H1 (cell line): ENCODE data around the gene EGLN2. TPM values are rescaled to one million over a fixed set of nuclear protein-coding genes. Genes with fewer than 3 reads are reported as not detected.

Experiments used
- CTCF ChIA-PET: fragments of 300-600 bp; sonication (Branson Sonifier 250); formaldehyde crosslinking; loops from one replicate; lab custom pipeline; 2021; ENCODE audit not compliant: partially characterized antibody; lab: Charles Lee
- POLR2A ChIA-PET: fragments of 300-600 bp; sonication (Branson Sonifier 250); formaldehyde crosslinking; loops from one replicate; lab custom pipeline; 2021; ENCODE audit warnings: inconsistent platforms; ENCODE audit not compliant: partially characterized antibody; lab: Charles Lee
- DNase-seq, 2 experiments: peaks; one replicate each; pipeline versions ENCODE4 v3.0.0 to v3.0.0-alpha.2; 2010 to 2022; ENCODE audit warnings: low spot score in 2 of 2, low read depth in 1 of 2, mixed read lengths in 1 of 2
- FAIRE-seq: peaks from 2 replicates; lab custom pipeline; 2011; peaks lifted over from hg19 to GRCh38; lab: Jason Lieb, UNC
- H2AFZ ChIP-seq: 2 replicates; pipeline ENCODE4 v1.8.1; 2012; ENCODE audit warnings: low read length, inconsistent platforms
- H2AK5ac ChIP-seq: 2 replicates; pipeline ENCODE4 v1.6.1; 2013; ENCODE audit warnings: low read depth, low read length
- H2BK120ac ChIP-seq: replicated peaks from 2 replicates; pipeline ENCODE3; 2013; ENCODE audit warnings: low read depth, low read length, inconsistent platforms
- H2BK12ac ChIP-seq: 2 replicates; pipeline ENCODE4 v1.6.1; 2013; ENCODE audit warnings: low read depth, low read length
- H2BK15ac ChIP-seq: 2 replicates; pipeline ENCODE4 v1.6.1; 2013; ENCODE audit warnings: low read length
- H2BK20ac ChIP-seq: 2 replicates; pipeline ENCODE4 v1.6.1; 2013; ENCODE audit warnings: low read length
- H2BK5ac ChIP-seq: 2 replicates; pipeline ENCODE4 v1.6.1; 2013; ENCODE audit warnings: low read depth, low read length
- H3K14ac ChIP-seq: 2 replicates; pipeline ENCODE4 v1.6.1; 2013; ENCODE audit warnings: inconsistent platforms; ENCODE audit not compliant: insufficient read length
- H3K18ac ChIP-seq: 2 replicates; pipeline ENCODE4 v1.6.1; 2013; ENCODE audit warnings: low read length; ENCODE audit errors: extremely low read depth
- H3K23ac ChIP-seq: 2 replicates; pipeline ENCODE4 v1.6.1; 2013; ENCODE audit warnings: inconsistent platforms; ENCODE audit not compliant: insufficient read length
- H3K23me2 ChIP-seq: 2 replicates; pipeline ENCODE4 v1.6.1; 2013; ENCODE audit warnings: low read depth, low read length
- H3K27ac ChIP-seq: 2 replicates; pipeline ENCODE4 v1.6.1; 2011; ENCODE audit warnings: low read depth, low read length, inconsistent platforms
- H3K27me3 ChIP-seq, 4 experiments: replicated peaks in 1 of 4; 1 replicate in 1 of 4; 2 replicates in 3 of 4; pipeline versions ENCODE4 v1.6.1 to v1.8.1; 2011 to 2013; ENCODE audit warnings: low read length in 3 of 4, mild to moderate bottlenecking in 3 of 4, inconsistent platforms in 2 of 4, mixed read lengths in 2 of 4, moderate library complexity in 1 of 4; ENCODE audit not compliant: control insufficient read depth in 3 of 4, insufficient read depth in 3 of 4; ENCODE audit errors: extremely low read depth in 1 of 4
- H3K36me3 ChIP-seq, 4 experiments: 2 replicates each; pipeline versions ENCODE4 v1.6.1 to v1.8.1; 2011 to 2013; ENCODE audit warnings: mild to moderate bottlenecking in 4 of 4, low read length in 3 of 4, moderate library complexity in 2 of 4, control low read depth in 1 of 4, inconsistent platforms in 1 of 4; ENCODE audit not compliant: insufficient read depth in 4 of 4, control insufficient read depth in 2 of 4
- H3K4ac ChIP-seq: replicated peaks from 2 replicates; pipeline ENCODE3; 2013; ENCODE audit warnings: low read length, low read depth, mixed read lengths, inconsistent platforms; ENCODE audit not compliant: insufficient read length
- H3K4me1 ChIP-seq, 4 experiments: replicated peaks in 1 of 4; 1 replicate in 1 of 4; 2 replicates in 3 of 4; pipeline versions ENCODE4 v1.6.1 to v1.8.1; 2011 to 2013; ENCODE audit warnings: low read length in 3 of 4, inconsistent platforms in 2 of 4, mixed read lengths in 1 of 4; ENCODE audit not compliant: insufficient read depth in 4 of 4, control insufficient read depth in 3 of 4
- H3K4me2 ChIP-seq, 2 experiments: 2 replicates each; pipeline versions ENCODE4 v1.6.1 to v1.8.1; 2011 to 2013; ENCODE audit warnings: low read depth in 2 of 2, low read length in 2 of 2, control low read depth in 1 of 2, inconsistent platforms in 1 of 2, mild to moderate bottlenecking in 1 of 2; ENCODE audit not compliant: insufficient read depth in 1 of 2
- H3K4me3 ChIP-seq, 4 experiments: fragments of 200-600, 300-600 bp in 1 of 4; sonication (generic), shearing (Covaris generic), sonication (Bioruptor Twin) in 1 of 4; 2 replicates each; pipeline versions ENCODE4 v1.5.1 to v1.8.1; 2011 to 2016; ENCODE audit warnings: low read length in 4 of 4, low read depth in 3 of 4, control low read depth in 2 of 4, inconsistent platforms in 2 of 4, mild to moderate bottlenecking in 2 of 4, mixed read lengths in 1 of 4, moderate library complexity in 1 of 4; ENCODE audit not compliant: insufficient read depth in 2 of 4; ENCODE audit errors: extremely low read depth in 1 of 4
- H3K56ac ChIP-seq: replicated peaks from 2 replicates; pipeline ENCODE3; 2013; ENCODE audit warnings: low read depth, mild to moderate bottlenecking, mixed read lengths, low read length, inconsistent platforms; ENCODE audit not compliant: insufficient read length
- H3K79me1 ChIP-seq: 2 replicates; pipeline ENCODE4 v1.6.1; 2013; ENCODE audit warnings: low read depth, low read length, control low read depth
- H3K79me2 ChIP-seq, 2 experiments: 2 replicates each; pipeline versions ENCODE4 v1.6.1 to v1.8.1; 2012 to 2013; ENCODE audit warnings: low read length in 2 of 2, mild to moderate bottlenecking in 2 of 2, inconsistent platforms in 1 of 2; ENCODE audit not compliant: insufficient read depth in 2 of 2, control insufficient read depth in 1 of 2
- H3K9ac ChIP-seq, 4 experiments: replicated peaks in 1 of 4; 1 replicate in 1 of 4; 2 replicates in 3 of 4; pipeline versions ENCODE4 v1.6.1 to v1.8.1; 2011 to 2013; ENCODE audit warnings: low read depth in 3 of 4, low read length in 3 of 4, control low read depth in 2 of 4, mild to moderate bottlenecking in 2 of 4, moderate library complexity in 2 of 4, inconsistent platforms in 1 of 4; ENCODE audit errors: extremely low read depth in 1 of 4
- H3K9me3 ChIP-seq, 2 experiments: 2 replicates each; pipeline versions ENCODE4 v1.6.1 to v1.8.1; 2012 to 2013; ENCODE audit warnings: mild to moderate bottlenecking in 2 of 2, moderate library complexity in 2 of 2, control low read depth in 1 of 2, inconsistent platforms in 1 of 2, low read depth in 1 of 2, low read length in 1 of 2, mixed read lengths in 1 of 2; ENCODE audit not compliant: insufficient read depth in 2 of 2
- H4K20me1 ChIP-seq, 2 experiments: replicated peaks in 1 of 2; 2 replicates each; pipeline versions ENCODE3 to v1.8.1; 2011 to 2013; ENCODE audit warnings: inconsistent platforms in 2 of 2, low read length in 2 of 2, mild to moderate bottlenecking in 1 of 2; ENCODE audit not compliant: insufficient read depth in 2 of 2, control insufficient read depth in 1 of 2
- H4K5ac ChIP-seq: 2 replicates; pipeline ENCODE4 v1.6.1; 2013; ENCODE audit warnings: low read length, low read depth, mixed read lengths, inconsistent platforms; ENCODE audit not compliant: insufficient read length
- H4K8ac ChIP-seq: 2 replicates; pipeline ENCODE4 v1.8.0; 2013; ENCODE audit warnings: mild to moderate bottlenecking, moderate library complexity, low read length, inconsistent platforms; ENCODE audit not compliant: insufficient read depth; ENCODE audit errors: extremely low read depth
- H4K91ac ChIP-seq: replicated peaks from 2 replicates; pipeline ENCODE3; 2013; ENCODE audit warnings: low read length, mixed read lengths, inconsistent platforms; ENCODE audit not compliant: insufficient read length
- CHD1 ChIP-seq: IDR thresholded peaks from 2 replicates; pipeline ENCODE4 v1.6.1; 2012; ENCODE audit warnings: low read depth, low read length, improper control_type of control experiment
- CHD2 ChIP-seq: IDR thresholded peaks from 2 replicates; pipeline ENCODE4 v1.6.1; 2012; ENCODE audit warnings: low read length, improper control_type of control experiment
- CTBP2 ChIP-seq: IDR thresholded peaks from 2 replicates; pipeline ENCODE4 v1.7.0; 2011; ENCODE audit warnings: borderline replicate concordance, mild to moderate bottlenecking, moderate library complexity, mixed read lengths, low read length; ENCODE audit not compliant: insufficient read depth, insufficient read length
- EP300 ChIP-seq, 2 experiments: IDR thresholded peaks; 1 replicate in 1 of 2; 2 replicates in 1 of 2; pipeline ENCODE4 v1.6.1; 2011 to 2012; ENCODE audit warnings: low read depth in 2 of 2, low read length in 2 of 2, mild to moderate bottlenecking in 2 of 2, borderline replicate concordance in 1 of 2, inconsistent platforms in 1 of 2, moderate library complexity in 1 of 2
- NRF1 ChIP-seq: IDR thresholded peaks from 2 replicates; pipeline ENCODE4 v1.6.1; 2011; ENCODE audit warnings: mild to moderate bottlenecking, low read depth, low read length, improper control_type of control experiment
- POLR2AphosphoS5 ChIP-seq: IDR thresholded peaks from 2 replicates; pipeline ENCODE4 v1.6.1; 2011; ENCODE audit warnings: low read depth, low read length
- RFX5 ChIP-seq: IDR thresholded peaks from 2 replicates; pipeline ENCODE4 v1.6.1; 2011; ENCODE audit warnings: low read depth, low read length, improper control_type of control experiment, borderline replicate concordance
- RNF2 ChIP-seq: fragments of 200-900, 300-1000 bp; sonication (generic); IDR thresholded peaks from 2 replicates; pipeline ENCODE4 v1.7.1; 2016; ENCODE audit warnings: borderline replicate concordance, low read depth, mild to moderate bottlenecking, antibody characterized with exemption, low read length; ENCODE audit not compliant: poor library complexity, severe bottlenecking; ENCODE audit errors: missing control alignments
- SAP30 ChIP-seq: fragments of 300-600 bp; sonication (generic); IDR thresholded peaks from 2 replicates; pipeline ENCODE4 v1.7.1; 2012; ENCODE audit warnings: low read length, moderate library complexity, mild to moderate bottlenecking, inconsistent platforms; ENCODE audit not compliant: insufficient read depth, insufficient replicate concordance
- SIRT6 ChIP-seq: IDR thresholded peaks from one replicate; pipeline ENCODE4 v1.7.1; 2012; ENCODE audit warnings: low read length, inconsistent platforms
- TAF7 ChIP-seq: optimal IDR thresholded peaks from 2 replicates; pipeline ENCODE3; 2011; ENCODE audit warnings: low read depth, mild to moderate bottlenecking, inconsistent platforms, low read length, moderate library complexity, borderline replicate concordance
- WGBS, 2 experiments: shearing (Covaris generic) in 1 of 2; methylation state at CpG; one replicate each; pipeline versions ENCODE4 v1.1.6 to v1.1.7; 2013 to 2015; ENCODE audit warnings: low lambda C conversion rate in 2 of 2, mixed read lengths in 2 of 2, inconsistent platforms in 1 of 2, low coverage in 1 of 2, missing lambda C conversion rate in 1 of 2; ENCODE audit not compliant: insufficient replicate concordance in 2 of 2, insufficient coverage in 1 of 2, insufficient read length in 1 of 2; ENCODE audit errors: extremely low coverage in 1 of 2, missing lambda C conversion rate in 1 of 2; 5-methylcytosine and 5-hydroxymethylcytosine counted together
- polyA plus RNA-seq, 7 experiments: library from polyadenylated mRNA; depleted of rRNA in 3 of 7; stranded (reverse) in 5 of 7; unstranded in 2 of 7; fragments of >200 nt in 5 of 7; fragments of 200-250 nt in 2 of 7; gene quantifications; 1 replicate in 5 of 7; 2 replicates in 1 of 7; 4 replicates in 1 of 7; pipeline versions ENCODE4 v1.2.1 to v1.2.3, GENCODE V29; 2011 to 2013; ENCODE audit warnings: missing spikeins in 2 of 7, mixed read lengths in 2 of 7
- total RNA-seq: library from RNA; stranded (reverse); fragmentation: NEBNext Ultra II Directional; extraction: Animal tissue kit (Norgen Biotek cat#: 25700); gene quantifications from 2 replicates; pipeline ENCODE4 v1.2.1, GENCODE V29; 2021

The EGLN2 gene
- total and polyA plus RNA-seq, 2 of the 8 experiments (the other 6 are each of a cell fraction or from before 2014, with no cell fraction given), result 86.9 to 103 TPM

DNA sequence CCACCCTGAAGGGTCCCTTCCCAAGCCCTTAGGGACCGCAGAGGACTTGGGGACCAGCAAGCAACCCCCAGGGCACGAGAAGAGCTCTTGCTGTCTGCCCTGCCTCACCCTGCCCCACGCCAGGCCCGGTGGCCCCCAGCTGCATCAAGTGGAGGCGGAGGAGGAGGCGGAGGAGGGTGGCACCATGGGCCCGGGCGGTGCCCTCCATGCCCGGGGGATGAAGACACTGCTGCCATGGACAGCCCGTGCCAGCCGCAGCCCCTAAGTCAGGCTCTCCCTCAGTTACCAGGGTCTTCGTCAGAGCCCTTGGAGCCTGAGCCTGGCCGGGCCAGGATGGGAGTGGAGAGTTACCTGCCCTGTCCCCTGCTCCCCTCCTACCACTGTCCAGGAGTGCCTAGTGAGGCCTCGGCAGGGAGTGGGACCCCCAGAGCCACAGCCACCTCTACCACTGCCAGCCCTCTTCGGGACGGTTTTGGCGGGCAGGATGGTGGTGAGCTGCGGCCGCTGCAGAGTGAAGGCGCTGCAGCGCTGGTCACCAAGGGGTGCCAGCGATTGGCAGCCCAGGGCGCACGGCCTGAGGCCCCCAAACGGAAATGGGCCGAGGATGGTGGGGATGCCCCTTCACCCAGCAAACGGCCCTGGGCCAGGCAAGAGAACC is 1.5 kb downstream of the EGLN2 start:
- Histone ChIP-seq H4K5ac (no peak overlapping the region), H3K23ac (no peak overlapping the region), H2AK5ac (0 out of 2 replicates have a peak overlapping the region, but pooled peaks have one; percentile 83), H3K23me2 (peaks cover 6% of the 10 kb centered on the region), H3K18ac (no peak overlapping the region), H3K9ac (peak overlapping the region in 2 of 4 experiments; percentile 79 to 91; a peak in 3 of 7 replicates), H3K36me3 (peaks cover 3 to 35% (median 6%) of the 10 kb centered on the region in 4 experiments; a peak in 6 of 8 replicates), H2BK20ac (no peak overlapping the region), H3K56ac (no peak overlapping the region), H4K8ac (peak overlapping the region; percentile 40; the same call in 1 of the 2 replicates), H3K9me3 (no peaks in the 10 kb centered on the region), H2BK5ac (peak overlapping the region; percentile 48; the same call in 1 of the 2 replicates), H3K14ac (no peak overlapping the region), H3K79me1 (peaks cover 33% of the 10 kb centered on the region), H2BK12ac (no peak overlapping the region), H2BK120ac (no peak overlapping the region), H3K27ac (no peak overlapping the region), H3K79me2 (peaks cover 14 to 61% of the 10 kb centered on the region in 2 experiments), H3K4me1 (peaks cover 0 to 51% (median 24%) of the 10 kb centered on the region in 4 experiments; a peak in 6 of 7 replicates), H3K27me3 (no peaks in the 10 kb centered on the region), H4K20me1 (peaks cover 30 to 45% of the 10 kb centered on the region in 2 experiments), H2AFZ (no peak overlapping the region), H4K91ac (no peak overlapping the region), H3K4ac (no peak overlapping the region), H3K4me2 (peak overlapping the region; percentile 67 to 91), H3K4me3 (peak overlapping the region; percentile 90 to 99 (median 92)), H2BK15ac (no peak overlapping the region)
- CTCF ChIA-PET, result interaction anchor here (0.8 to 1.7 kb wide), 2 partner anchors 9 to 57 kb away, joined by 4 read pairs; no protein-coding TSS in a partner anchor
- POLR2A ChIA-PET, result interaction anchor here (0.5 to 15.7 kb wide), 9 partner anchors 9 to 484 kb away, joined by 3 to 241 read pairs (median 5); partner anchors contain the start of genes ACTMAP, COQ8B, ITPKC and MIA
- DNase-seq (no peak), FAIRE-seq (no peak)
- 85% methylated on average over 25 of the region's 27 CpGs; no CpG with 5 or more reads in 1 of the 2 experiments for WGBS, 2 experiments
- TF ChIP-seq NRF1, result no peak
- no peak for TF ChIP-seq EP300 (IDR thresholded peaks at IDR 0.05; ENCODE audit: borderline replicate concordance in 1 of 2, low read depth in 2 of 2, low read length in 2 of 2)
- TF ChIP-seq POLR2AphosphoS5, result no peak
- no peak for TF ChIP-seq CTBP2
- no peak for TF ChIP-seq CHD2
- TF ChIP-seq SAP30, result no peak
- no peak for TF ChIP-seq RFX5
- no peak for TF ChIP-seq TAF7
- TF ChIP-seq SIRT6, result no peak
- no peak for TF ChIP-seq RNF2
- no peak for TF ChIP-seq CHD1
